Nephron progenitor cell (in vitro differentiated cells): Measurements from ENCODE around the gene CCDC88A.
"Not testable (repeated sequence)": the region's sequence is repeated elsewhere in the genome, so short reads cannot be mapped to it uniquely, and the experiment has no call there.

ENCODE experiments used
- DNase-seq: peaks from one replicate; pipeline ENCODE4 v3.0.0; 2021
- H3K27ac Mint-ChIP-seq: 2 replicates; pipeline ENCODE4 v1.8.0; 2021; ENCODE audit warnings: mild to moderate bottlenecking, moderate library complexity, mixed read lengths
- H3K27me3 Mint-ChIP-seq: 2 replicates; pipeline ENCODE4 v1.8.0; 2021; ENCODE audit warnings: mild to moderate bottlenecking, low read depth, mixed read lengths; ENCODE audit not compliant: poor library complexity
- H3K36me3 Mint-ChIP-seq: 2 replicates; pipeline ENCODE4 v1.8.0; 2021; ENCODE audit warnings: low read depth, mixed read lengths
- H3K4me1 Mint-ChIP-seq: 2 replicates; pipeline ENCODE4 v1.8.0; 2021; ENCODE audit warnings: mixed read lengths
- H3K4me3 Mint-ChIP-seq: 2 replicates; pipeline ENCODE4 v1.8.0; 2021; ENCODE audit warnings: mild to moderate bottlenecking, moderate library complexity, mixed read lengths
- H3K9me3 Mint-ChIP-seq: 2 replicates; pipeline ENCODE4 v1.8.0; 2021; ENCODE audit warnings: mild to moderate bottlenecking, moderate library complexity, mixed read lengths
- CTCF ChIP-seq: fragments of 200-600 bp; sonication (generic); IDR thresholded peaks from 2 replicates; pipeline ENCODE4 v1.5.0; 2021; ENCODE audit warnings: antibody characterized with exemption

Gene CCDC88A

GRCh38 chr2:55296393-55296792, 123.3 kb downstream of the CCDC88A start:
- Mint-ChIP-seq H3K4me1 (no peaks in the 10 kb centered on the region), H3K27me3 (no peaks in the 10 kb centered on the region), H3K36me3 (peaks cover 33% of the 10 kb centered on the region), H3K9me3 (no peaks in the 10 kb centered on the region), H3K4me3 (no peak overlapping the region), H3K27ac (peak overlapping the region; percentile 59)
- TF ChIP-seq CTCF = no peak
- DNase-seq = no peak

GRCh38 chr2:55283083-55283482, 136.6 kb downstream of the CCDC88A start:
- no peak overlapping the region for H3K27ac Mint-ChIP-seq
- peaks cover 23% of the 10 kb centered on the region for H3K36me3 Mint-ChIP-seq
- no peak for TF ChIP-seq CTCF
- no peaks in the 10 kb centered on the region for H3K9me3 Mint-ChIP-seq
- DNase-seq = no peak
- peak overlapping the region; percentile 59 for H3K4me3 Mint-ChIP-seq
- H3K27me3 Mint-ChIP-seq = peaks cover 6% of the 10 kb centered on the region
- peaks cover 38% of the 10 kb centered on the region for H3K4me1 Mint-ChIP-seq

GRCh38 chr2:55282110-55282917, 137.3 kb downstream of the CCDC88A start:
- Mint-ChIP-seq H3K9me3 (no peaks in the 10 kb centered on the region), H3K4me1 (peaks cover 38% of the 10 kb centered on the region), H3K4me3 (peak overlapping the region; percentile 83), H3K36me3 (peaks cover 20% of the 10 kb centered on the region), H3K27ac (peak overlapping the region; percentile 95), H3K27me3 (peaks cover 8% of the 10 kb centered on the region)
- peak; percentile 85 for DNase-seq
- no peak for TF ChIP-seq CTCF

GRCh38 chr2:55280851-55281546, 138.7 kb downstream of the CCDC88A start:
- not testable (repeated sequence) for H3K27me3 Mint-ChIP-seq, H3K36me3 Mint-ChIP-seq, H3K9me3 Mint-ChIP-seq, DNase-seq
- H3K4me3 Mint-ChIP-seq = peak overlapping the region; percentile 69
- peak overlapping the region; percentile 76 for H3K27ac Mint-ChIP-seq
- peaks cover 38% of the 10 kb centered on the region for H3K4me1 Mint-ChIP-seq

GRCh38 chr2:55279859-55280424, 139.7 kb downstream of the CCDC88A start:
- not testable (repeated sequence) for H3K9me3 Mint-ChIP-seq, DNase-seq, H3K36me3 Mint-ChIP-seq, H3K27me3 Mint-ChIP-seq
- Mint-ChIP-seq H3K4me3 (peak overlapping the region; percentile 40), H3K27ac (peak overlapping the region; percentile 16), H3K4me1 (peaks cover 38% of the 10 kb centered on the region)

- not testable (repeated sequence) for H3K36me3 Mint-ChIP-seq, H3K27me3 Mint-ChIP-seq, DNase-seq, H3K9me3 Mint-ChIP-seq
- H3K4me1 Mint-ChIP-seq = peaks cover 38% of the 10 kb centered on the region
- H3K27ac Mint-ChIP-seq = peak overlapping the region; percentile 78
- peak overlapping the region; percentile 44 for H3K4me3 Mint-ChIP-seq
Observed at GRCh38 chr2:55279214-55279835, 140.3 kb downstream of the CCDC88A start.

- H3K36me3 Mint-ChIP-seq = no peaks in the 10 kb centered on the region
- TF ChIP-seq CTCF = no peak
- H3K4me1 Mint-ChIP-seq = peaks cover 28% of the 10 kb centered on the region
- H3K4me3 Mint-ChIP-seq = no peak overlapping the region
- peaks cover 7% of the 10 kb centered on the region for H3K27me3 Mint-ChIP-seq
- no peak for DNase-seq
- no peaks in the 10 kb centered on the region for H3K9me3 Mint-ChIP-seq
- H3K27ac Mint-ChIP-seq = no peak overlapping the region
Observed at GRCh38 chr2:55277310-55277709, 142.3 kb downstream of the CCDC88A start.

GRCh38 chr2:55274346-55274745, 145.3 kb downstream of the CCDC88A start:
- not testable (repeated sequence) for H3K36me3 Mint-ChIP-seq, DNase-seq, H3K4me3 Mint-ChIP-seq, H3K27ac Mint-ChIP-seq, H3K9me3 Mint-ChIP-seq, H3K27me3 Mint-ChIP-seq
- peaks cover 18% of the 10 kb centered on the region for H3K4me1 Mint-ChIP-seq
